Measurements from ENCODE around the gene ZNF460. TPM values are rescaled to one million over a fixed set of nuclear protein-coding genes. Genes with fewer than 3 reads are reported as not detected.

Gene ZNF460
- polyA plus RNA-seq, 1 experiment, result 11.2 TPM

DNA sequence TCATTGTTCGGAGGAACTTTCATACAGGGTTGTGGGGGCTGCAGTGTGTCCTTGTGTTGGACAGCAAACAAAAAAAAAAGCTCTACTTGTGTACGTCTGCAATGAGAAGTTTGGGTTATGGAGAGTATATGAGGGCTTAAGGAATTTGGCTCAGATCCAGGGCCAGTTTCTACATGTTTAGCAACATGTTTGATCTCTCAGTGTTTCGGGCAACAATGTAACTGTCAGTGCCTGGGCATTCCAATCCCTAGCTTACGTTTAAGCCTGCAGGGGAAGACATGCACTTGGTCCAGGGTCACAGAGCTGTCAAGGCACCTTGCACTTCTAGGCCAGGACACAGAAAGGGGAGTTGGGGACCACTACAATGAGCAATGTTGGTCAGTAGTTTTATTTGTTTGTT, 53.9 kb downstream of the ZNF460 start:
- H3K27ac ChIP-seq (ENCODE audit: low read depth, low read length), result no peak overlapping the region
- no peak overlapping the region for H3K4me3 ChIP-seq (ENCODE audit: low read depth, low read length)
- TF ChIP-seq, protein P1, sequence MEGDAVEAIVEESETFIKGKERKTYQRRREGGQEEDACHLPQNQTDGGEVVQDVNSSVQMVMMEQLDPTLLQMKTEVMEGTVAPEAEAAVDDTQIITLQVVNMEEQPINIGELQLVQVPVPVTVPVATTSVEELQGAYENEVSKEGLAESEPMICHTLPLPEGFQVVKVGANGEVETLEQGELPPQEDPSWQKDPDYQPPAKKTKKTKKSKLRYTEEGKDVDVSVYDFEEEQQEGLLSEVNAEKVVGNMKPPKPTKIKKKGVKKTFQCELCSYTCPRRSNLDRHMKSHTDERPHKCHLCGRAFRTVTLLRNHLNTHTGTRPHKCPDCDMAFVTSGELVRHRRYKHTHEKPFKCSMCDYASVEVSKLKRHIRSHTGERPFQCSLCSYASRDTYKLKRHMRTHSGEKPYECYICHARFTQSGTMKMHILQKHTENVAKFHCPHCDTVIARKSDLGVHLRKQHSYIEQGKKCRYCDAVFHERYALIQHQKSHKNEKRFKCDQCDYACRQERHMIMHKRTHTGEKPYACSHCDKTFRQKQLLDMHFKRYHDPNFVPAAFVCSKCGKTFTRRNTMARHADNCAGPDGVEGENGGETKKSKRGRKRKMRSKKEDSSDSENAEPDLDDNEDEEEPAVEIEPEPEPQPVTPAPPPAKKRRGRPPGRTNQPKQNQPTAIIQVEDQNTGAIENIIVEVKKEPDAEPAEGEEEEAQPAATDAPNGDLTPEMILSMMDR (IDR thresholded peaks at IDR 0.05; ENCODE audit: low read depth, low read length), result no peak
- no peaks in the 10 kb centered on the region for H3K27me3 ChIP-seq (ENCODE audit: control insufficient read depth, insufficient read depth, low read length)
- CTCF ChIA-PET, result no interaction called here
- POLR2A ChIA-PET, result no interaction called here
- DNase-seq (ENCODE audit: low read depth, low spot score), result no peak
- H3K9me3 ChIP-seq (ENCODE audit: control insufficient read depth, insufficient read depth, low read length), result no peaks in the 10 kb centered on the region

DNA sequence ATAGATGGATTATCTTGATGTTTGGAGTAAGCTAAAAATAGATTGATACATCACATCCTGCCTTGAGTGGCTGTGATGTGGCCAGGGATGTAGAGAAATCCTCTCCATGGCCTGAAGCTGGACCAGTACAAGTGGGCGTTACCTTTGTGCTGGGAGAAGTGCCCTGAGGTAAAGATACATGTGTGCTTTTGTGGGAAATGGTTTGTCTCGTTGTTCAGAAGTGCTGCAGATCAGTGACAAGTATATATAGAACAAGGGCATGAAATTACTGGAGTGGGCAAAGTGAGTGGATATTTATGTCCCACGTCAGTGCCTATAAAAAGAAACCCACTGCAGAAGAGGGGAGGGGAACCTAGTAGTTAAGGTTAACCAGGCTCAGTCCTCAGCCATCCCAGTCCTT, 58.6 kb downstream of the ZNF460 start:
- POLR2A ChIA-PET, result interaction anchor here (0.7 to 1.0 kb wide), 2 partner anchors 37 to 1070 kb away, joined by 4 to 5 read pairs; partner anchors contain the start of gene ZNF584

GRCh38 chr19:57342582-57342981, 62.3 kb downstream of the ZNF460 start:
- Histone ChIP-seq H3K9me3 (ENCODE audit: control insufficient read depth, insufficient read depth, low read length) (no peaks in the 10 kb centered on the region), H3K27ac (ENCODE audit: low read depth, low read length) (no peak overlapping the region), H3K27me3 (ENCODE audit: control insufficient read depth, insufficient read depth, low read length) (no peaks in the 10 kb centered on the region), H3K4me3 (ENCODE audit: low read depth, low read length) (no peak overlapping the region)
- POLR2A ChIA-PET, result no interaction called here
- no peak for DNase-seq (ENCODE audit: low read depth, low spot score)
- CTCF ChIA-PET, result no interaction called here
- TF ChIP-seq, protein P1 (IDR thresholded peaks at IDR 0.05; ENCODE audit: low read depth, low read length), result no peak

More for the DNA sequence above, 58.6 kb downstream of the ZNF460 start:
- DNase-seq (ENCODE audit: low read depth, low spot score), result no peak
- TF ChIP-seq, protein P1 (IDR thresholded peaks at IDR 0.05; ENCODE audit: low read depth, low read length), result no peak
- CTCF ChIA-PET, result no interaction called here
- Histone ChIP-seq H3K27ac (ENCODE audit: low read depth, low read length) (no peak overlapping the region), H3K4me3 (ENCODE audit: low read depth, low read length) (no peak overlapping the region), H3K27me3 (ENCODE audit: control insufficient read depth, insufficient read depth, low read length) (no peaks in the 10 kb centered on the region), H3K9me3 (ENCODE audit: control insufficient read depth, insufficient read depth, low read length) (no peaks in the 10 kb centered on the region)

Other genes with a start within 250 kb of the ZNF460 start
- gene USP29, start 160.5 kb upstream of the ZNF460 start, polyA plus RNA-seq (2011; rRNA removed), result not detected in 2 replicates
- gene ZIM3, start 135.3 kb upstream of the ZNF460 start, polyA plus RNA-seq (2011; rRNA removed), result not detected in 2 replicates
- not detected in 2 replicates for gene DUXA, start 113.0 kb upstream of the ZNF460 start, polyA plus RNA-seq (2011; rRNA removed)
- gene ZNF264, start 89.0 kb upstream of the ZNF460 start, polyA plus RNA-seq (2011; rRNA removed), result 7.1 and 7.8 TPM in 2 replicates
- 0.17 and 0.19 TPM in 2 replicates for gene AURKC, start 49.5 kb upstream of the ZNF460 start, polyA plus RNA-seq (2011; rRNA removed)
- gene ZNF805, start 39.9 kb upstream of the ZNF460 start, polyA plus RNA-seq (2011; rRNA removed), result 6.1 and 6.3 TPM in 2 replicates
- gene ZNF543, start 40.0 kb downstream of the ZNF460 start, polyA plus RNA-seq (2011; rRNA removed), result 2.6 and 2.7 TPM in 2 replicates
- gene ZNF304, start 70.8 kb downstream of the ZNF460 start, polyA plus RNA-seq (2011; rRNA removed), result 7.1 and 7.8 TPM in 2 replicates
- gene TRAPPC2B, start 83.1 kb downstream of the ZNF460 start, polyA plus RNA-seq (2011; rRNA removed), result 16.5 and 19.6 TPM in 2 replicates
- gene ZNF547, start 83.1 kb downstream of the ZNF460 start, polyA plus RNA-seq (2011; rRNA removed), result 3.3 and 3.7 TPM in 2 replicates
- 12.7 and 14.2 TPM in 2 replicates for gene ZNF548, start 109.4 kb downstream of the ZNF460 start, polyA plus RNA-seq (2011; rRNA removed)
- 5.7 and 6.4 TPM in 2 replicates for gene ZNF17, start 130.7 kb downstream of the ZNF460 start, polyA plus RNA-seq (2011; rRNA removed)
- gene ZNF749, start 154.8 kb downstream of the ZNF460 start, polyA plus RNA-seq (2011; rRNA removed), result 7.4 and 9.7 TPM in 2 replicates
- 0.11 and 0.21 TPM in 2 replicates for gene VN1R1, start 176.7 kb downstream of the ZNF460 start, polyA plus RNA-seq (2011; rRNA removed)
- gene ZNF772, start 197.1 kb downstream of the ZNF460 start, polyA plus RNA-seq (2011; rRNA removed), result 6.6 and 6.8 TPM in 2 replicates
- gene ZNF419, start 207.3 kb downstream of the ZNF460 start, polyA plus RNA-seq (2011; rRNA removed), result 8.7 and 11.1 TPM in 2 replicates
- 9.2 and 11.0 TPM in 2 replicates for gene ZNF773, start 219.5 kb downstream of the ZNF460 start, polyA plus RNA-seq (2011; rRNA removed)
- 5.0 and 5.8 TPM in 2 replicates for gene ZNF549, start 246.9 kb downstream of the ZNF460 start, polyA plus RNA-seq (2011; rRNA removed)

Data from AG04450 (cell line).